ENCODE results near the gene BCAS4. TPM values are rescaled to one million over a fixed set of nuclear protein-coding genes. Genes with fewer than 3 reads are reported as not detected.
"Not testable (repeated sequence)": the region's sequence is repeated elsewhere in the genome, so short reads cannot be mapped to it uniquely, and the experiment has no call there.

BCAS4 gene
- total RNA-seq, 1 donor from 2014 or later: 12.2 TPM

DNA sequence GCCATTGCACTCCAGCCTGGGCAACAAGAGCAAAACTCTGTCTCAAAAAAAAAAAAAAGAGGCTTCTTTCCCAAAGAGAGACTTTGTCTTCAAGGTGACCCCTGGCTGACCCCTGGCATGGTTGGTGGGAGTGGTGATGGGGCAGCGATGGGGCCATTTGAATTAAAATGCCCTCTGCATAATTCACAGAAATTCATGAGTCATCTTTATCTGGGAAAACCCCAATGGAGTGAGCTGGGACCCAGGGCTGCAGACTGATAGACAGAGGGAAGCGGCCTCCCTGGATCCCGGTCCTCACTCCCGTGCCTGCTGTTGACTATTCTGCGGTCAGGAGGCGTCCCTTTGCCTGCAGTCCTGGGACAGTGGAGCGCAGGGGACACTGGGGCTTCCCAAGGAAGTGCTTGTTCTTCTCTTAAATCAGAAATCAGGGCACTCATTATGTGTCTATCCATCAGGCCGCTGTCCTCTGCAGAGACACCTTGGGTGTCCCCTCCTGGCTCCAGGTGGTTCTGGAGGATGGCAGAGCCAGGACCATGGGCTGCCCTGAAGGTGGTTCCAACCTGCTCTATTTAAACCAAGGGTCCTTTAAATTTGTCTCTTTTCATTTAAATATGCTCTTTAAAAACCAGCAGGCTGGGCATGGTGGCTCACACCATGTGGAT is 23.3 kb upstream of the BCAS4 start:
- DNase-seq (ENCODE audit: low spot score): peak; percentile 37

DNA sequence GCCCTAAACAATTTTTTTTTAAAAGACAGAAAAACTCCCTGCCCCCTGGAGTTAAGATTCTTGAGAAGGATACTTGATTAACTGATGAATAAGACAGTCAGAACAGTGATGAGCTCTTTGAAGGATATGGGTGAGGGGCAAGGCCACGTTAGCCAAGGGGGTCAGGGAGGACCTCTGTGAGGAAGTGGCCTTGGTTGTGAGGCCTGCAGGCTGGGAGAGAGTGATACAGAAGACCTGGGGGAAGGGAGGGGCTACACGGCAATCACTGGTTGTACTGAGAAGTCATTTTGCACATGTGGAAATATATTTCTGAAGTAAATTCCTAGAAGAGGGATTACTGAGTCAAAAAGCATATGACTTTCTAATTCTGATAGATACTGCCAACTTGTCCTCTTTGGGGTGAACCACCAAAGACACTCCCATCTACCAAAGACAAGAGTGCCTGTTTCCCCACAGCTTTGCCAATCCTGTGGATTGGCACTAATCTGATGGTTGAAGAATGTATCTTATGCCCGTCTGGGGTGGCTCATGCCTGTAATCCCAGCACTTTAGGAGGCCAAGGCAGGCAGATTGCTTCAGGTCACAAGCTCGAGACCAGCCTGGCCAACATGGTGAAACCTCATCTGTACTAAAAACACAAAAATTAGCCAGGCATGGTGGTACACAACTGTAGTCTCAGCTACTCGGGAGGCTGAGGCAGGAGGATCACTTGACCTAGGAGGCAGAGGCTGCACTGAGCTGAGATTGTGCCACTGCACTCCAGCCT is 22.3 kb upstream of the BCAS4 start:
- DNase-seq (ENCODE audit: low spot score): peak; percentile 28

GRCh38 chr20:50774515-50774914 is 20.3 kb upstream of the BCAS4 start:
- DNase-seq (ENCODE audit: low spot score): no peak

DNA sequence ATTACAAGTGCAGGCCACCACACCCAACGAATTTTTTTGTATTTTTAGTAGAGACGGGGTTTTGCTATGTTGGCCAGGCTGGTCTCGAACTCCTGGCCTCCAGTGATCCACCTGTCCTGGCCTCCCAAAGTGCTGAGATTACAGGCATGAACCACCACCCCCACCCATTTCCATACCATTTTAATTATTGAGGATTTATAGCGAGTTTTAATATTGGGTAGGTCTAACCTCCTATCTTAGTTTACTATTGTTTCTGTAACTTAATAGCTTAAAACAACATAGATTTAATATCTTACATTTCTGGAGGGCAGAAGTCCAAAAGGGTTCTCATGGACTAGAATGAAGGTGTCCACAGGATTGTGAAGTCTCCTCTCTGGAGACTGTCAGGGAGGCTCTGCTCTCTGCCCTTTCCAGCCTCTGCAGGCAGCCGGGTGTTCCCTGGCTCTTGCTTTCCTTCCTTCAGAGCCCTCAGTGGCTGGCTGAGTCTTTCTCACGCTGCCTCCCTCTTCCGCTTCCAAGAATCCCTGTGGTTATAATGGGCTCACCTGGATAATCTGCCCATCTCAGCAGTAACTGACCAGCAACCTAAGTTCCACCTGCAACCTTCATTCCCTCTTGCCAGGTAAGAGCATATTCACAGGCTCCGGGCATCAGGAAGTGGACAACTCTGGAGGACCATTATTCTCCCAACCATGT is 18.6 kb upstream of the BCAS4 start:
- peak; percentile 36 for DNase-seq (ENCODE audit: low spot score)

DNA sequence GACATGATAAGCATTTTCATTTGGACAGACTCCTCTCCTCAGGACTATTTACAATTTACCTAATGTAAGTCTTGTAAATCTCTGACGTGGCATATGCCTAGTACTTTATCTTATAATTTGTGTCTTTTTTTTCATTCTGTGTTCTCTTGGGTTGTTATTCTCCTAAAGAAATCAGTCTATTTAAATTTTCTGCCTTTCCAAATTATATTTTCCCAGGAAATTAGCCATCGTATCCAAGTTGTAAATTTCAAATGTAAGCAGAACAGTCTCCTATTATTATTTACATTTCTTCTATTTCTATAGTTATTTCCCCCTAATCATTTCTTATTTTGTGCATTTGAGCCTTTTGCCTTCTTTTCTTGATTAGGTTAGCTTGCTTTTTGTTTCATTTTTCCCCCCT is 17.5 kb upstream of the BCAS4 start:
- DNase-seq (ENCODE audit: low spot score): no peak

DNA sequence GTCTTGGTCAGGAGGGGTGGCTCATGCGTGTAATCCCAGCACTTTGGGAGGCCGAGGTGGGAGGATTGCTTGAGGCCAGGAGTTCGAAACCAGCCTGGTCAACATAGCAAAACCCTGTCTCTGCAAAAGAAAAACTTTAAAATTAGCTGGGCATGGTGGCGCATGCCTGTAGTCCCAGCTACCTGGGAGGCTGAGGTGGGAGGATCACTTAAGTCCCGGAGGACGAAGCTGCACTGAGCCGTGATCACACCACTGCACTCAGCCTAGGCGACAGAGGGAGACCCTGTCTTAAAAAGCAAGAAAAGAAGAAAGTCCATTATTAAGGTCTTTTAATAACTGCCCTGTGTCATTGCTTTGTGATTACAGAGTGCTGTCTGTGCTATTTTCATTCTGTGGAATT is 15.9 kb upstream of the BCAS4 start:
- DNase-seq (ENCODE audit: low spot score): not testable (repeated sequence)

GRCh38 chr20:50783390-50783789 is 11.5 kb upstream of the BCAS4 start:
- DNase-seq (ENCODE audit: low spot score): no peak

DNA sequence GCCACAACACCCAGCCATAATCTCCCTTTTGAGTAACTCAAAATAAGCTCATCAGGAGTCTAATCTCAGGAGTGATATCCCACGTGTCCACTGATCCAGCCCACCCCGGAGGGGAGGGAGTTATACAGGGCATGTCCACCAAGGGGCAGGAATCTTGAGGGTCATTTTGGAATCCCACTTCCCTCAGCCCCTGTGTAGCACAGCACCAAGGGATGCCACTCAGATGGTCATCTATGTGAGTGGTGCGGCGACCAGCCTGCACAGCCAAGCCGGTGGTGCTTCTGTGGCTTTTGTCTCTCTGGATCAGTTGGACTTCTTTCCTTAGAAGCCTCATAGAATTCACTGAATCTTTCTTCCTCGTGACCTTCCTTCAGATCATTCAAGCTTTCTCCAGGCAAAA is 11.0 kb upstream of the BCAS4 start:
- no peak for DNase-seq (ENCODE audit: low spot score)

DNA sequence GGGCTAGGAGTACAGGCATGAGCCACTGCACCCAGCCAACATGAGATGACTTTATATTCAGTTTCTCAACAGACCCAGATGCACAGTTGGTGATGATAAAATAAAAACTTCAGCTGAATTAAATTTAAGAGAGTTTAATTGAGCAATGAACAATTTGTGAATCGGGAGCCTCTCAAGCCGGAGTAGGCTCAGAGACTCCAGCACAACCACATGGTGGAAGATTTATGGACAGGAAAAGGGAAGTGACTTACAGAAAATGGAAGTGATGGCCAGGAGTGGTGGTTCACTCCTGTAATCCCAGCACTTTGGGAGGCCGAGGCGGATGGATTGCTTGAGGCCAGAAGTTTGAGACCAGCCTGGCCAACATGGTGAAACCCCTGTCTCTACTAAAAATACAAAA is 10.4 kb upstream of the BCAS4 start:
- DNase-seq (ENCODE audit: low spot score): no peak

DNA sequence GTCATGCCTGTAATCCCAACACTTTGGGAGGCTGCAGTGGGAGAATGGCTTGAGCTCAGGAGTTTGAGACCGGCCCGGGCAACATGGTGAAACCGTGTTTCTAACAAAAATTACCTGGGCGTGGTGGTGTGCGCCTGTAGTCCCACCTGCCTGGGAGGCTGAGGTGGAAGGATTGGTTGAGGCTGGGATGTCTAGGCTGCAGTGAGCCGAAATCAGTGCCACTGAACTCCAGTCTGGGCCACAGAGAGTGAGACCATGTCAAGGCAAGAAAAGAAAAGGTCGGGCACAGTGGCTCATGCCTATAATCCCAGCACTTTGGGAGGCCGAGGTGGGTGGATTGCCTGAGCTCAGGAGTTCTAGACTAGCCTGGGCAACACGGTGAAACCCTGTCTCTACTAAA is 8.2 kb upstream of the BCAS4 start:
- DNase-seq (ENCODE audit: low spot score): no peak

DNA sequence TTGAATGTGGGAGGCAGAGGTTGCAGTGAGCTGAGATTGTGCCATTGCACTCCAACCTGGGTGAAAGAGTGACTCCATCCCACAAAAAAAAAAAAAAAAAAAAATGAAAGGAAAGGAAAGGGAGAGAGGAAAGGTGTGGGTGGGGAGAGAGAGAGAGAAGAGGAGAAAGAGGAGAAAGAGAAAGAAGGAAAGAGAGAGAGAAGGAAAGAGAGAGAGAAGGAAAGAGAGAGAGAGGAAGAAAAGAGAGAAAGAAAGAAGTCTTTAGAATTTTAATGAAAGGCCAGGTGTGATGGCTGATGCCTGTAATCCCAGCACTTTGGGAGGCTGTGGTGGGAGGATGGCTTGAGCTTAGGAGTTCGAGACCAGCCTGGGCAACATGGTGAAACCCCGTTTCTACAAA is 7.7 kb upstream of the BCAS4 start:
- DNase-seq (ENCODE audit: low spot score): no peak

- peak; percentile 61 for DNase-seq (ENCODE audit: low spot score)
Measured at GRCh38 chr20:50788045-50788991, 6.5 kb upstream of the BCAS4 start.

- no peak for DNase-seq (ENCODE audit: low spot score)
Measured at GRCh38 chr20:50789968-50790650, 4.8 kb upstream of the BCAS4 start.

- peak; percentile 95 for DNase-seq (ENCODE audit: low spot score)
Measured at GRCh38 chr20:50790651-50791277, 4.1 kb upstream of the BCAS4 start.

- DNase-seq (ENCODE audit: low spot score): no peak
Measured at GRCh38 chr20:50792708-50793574, 1.9 kb upstream of the BCAS4 start.

- DNase-seq (ENCODE audit: low spot score): not testable (repeated sequence)
Measured at GRCh38 chr20:50793575-50794016, 1.3 kb upstream of the BCAS4 start.

- no peak for DNase-seq (ENCODE audit: low spot score)
Measured at GRCh38 chr20:50794181-50794845, 548 bp upstream of the BCAS4 start.

- DNase-seq (ENCODE audit: low spot score): no peak
Measured at GRCh38 chr20:50797142-50797541, 2.3 kb downstream of the BCAS4 start.

DNA sequence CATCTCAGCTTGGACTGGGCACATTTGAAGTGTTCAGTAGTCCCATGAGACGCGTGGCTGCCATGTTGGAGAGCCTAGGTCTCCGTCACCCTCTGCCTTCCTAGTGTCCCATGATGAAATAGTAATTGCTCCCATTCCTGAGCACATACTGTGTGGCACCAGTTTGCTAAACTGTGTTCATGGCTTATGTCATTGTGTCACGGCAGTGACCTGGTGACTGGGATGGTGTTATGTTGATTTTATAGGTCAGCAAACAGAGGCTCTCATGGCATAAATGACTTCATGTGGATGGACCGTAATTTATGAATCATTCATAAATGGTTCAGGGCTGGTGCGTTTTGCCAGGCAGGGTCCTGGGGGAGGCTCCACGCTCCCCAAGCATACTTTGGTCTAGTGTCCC is 3.8 kb downstream of the BCAS4 start:
- DNase-seq (ENCODE audit: low spot score): no peak
